WTC11 (cell line): ENCODE data around the gene STON1. TPM values are rescaled to one million over a fixed set of nuclear protein-coding genes. Genes with fewer than 3 reads are reported as not detected.

Source experiments
- ATAC-seq: fragments of 200-7000 bp; cut with Tn5 transposase; 2 replicates; pipeline ENCODE4 v1.10.0; 2021; ENCODE audit warnings: mild to moderate bottlenecking, moderate library complexity
- CTCF ChIA-PET: fragments of 300-600 bp; sonication (Branson Sonifier 250); formaldehyde crosslinking; loops from one replicate; lab custom pipeline; 2021; ENCODE audit warnings: antibody characterized with exemption; lab: Charles Lee
- POLR2A ChIA-PET: fragments of 350-600 bp; sonication (Branson Sonifier 250); formaldehyde crosslinking; loops from one replicate; lab custom pipeline; 2021; ENCODE audit warnings: antibody characterized with exemption; lab: Charles Lee
- DNase-seq: peaks from one replicate; pipeline ENCODE4 v3.0.0; 2021; ENCODE audit warnings: low spot score
- H3K27ac Mint-ChIP-seq: 2 replicates; pipeline ENCODE4 v1.8.0; 2021; ENCODE audit warnings: mixed read lengths
- H3K27me3 Mint-ChIP-seq: 2 replicates; pipeline ENCODE4 v1.8.0; 2021; ENCODE audit warnings: low read depth, mild to moderate bottlenecking, moderate library complexity, mixed read lengths
- H3K36me3 Mint-ChIP-seq: 2 replicates; pipeline ENCODE4 v1.8.0; 2021; ENCODE audit warnings: mixed read lengths
- H3K4me1 Mint-ChIP-seq: 2 replicates; pipeline ENCODE4 v1.8.0; 2022; ENCODE audit warnings: mixed read lengths
- H3K4me3 Mint-ChIP-seq: 2 replicates; pipeline ENCODE4 v1.8.0; 2021; ENCODE audit warnings: mild to moderate bottlenecking, moderate library complexity, mixed read lengths
- H3K9me3 Mint-ChIP-seq: 2 replicates; pipeline ENCODE4 v1.8.0; 2021; ENCODE audit warnings: mixed read lengths
- E2F1 ChIP-seq: sonication (generic); formaldehyde crosslinking; IDR thresholded peaks from 2 replicates; pipeline ENCODE4 v1.8.0; 2022; ENCODE audit warnings: mild to moderate bottlenecking, missing genetic modification reagents
- EMX1 ChIP-seq: fragments of 250-450 bp; sonication (Bioruptor Pico); IDR thresholded peaks from 2 replicates; pipeline ENCODE4 v1.8.0; 2021; ENCODE audit warnings: mild to moderate bottlenecking
- GRHL2 ChIP-seq: fragments of 250-450 bp; sonication (Bioruptor Pico); IDR thresholded peaks from 2 replicates; pipeline ENCODE4 v1.8.0; 2022; ENCODE audit warnings: mild to moderate bottlenecking, moderate library complexity; ENCODE audit not compliant: insufficient replicate concordance, severe bottlenecking
- JUN ChIP-seq: sonication (generic); formaldehyde crosslinking; IDR thresholded peaks from 2 replicates; pipeline ENCODE4 v1.8.0; 2023; ENCODE audit warnings: mild to moderate bottlenecking, missing genetic modification reagents
- MYBL2 ChIP-seq: sonication (generic); formaldehyde crosslinking; IDR thresholded peaks from 2 replicates; pipeline ENCODE4 v1.8.1; 2023; ENCODE audit warnings: mild to moderate bottlenecking, moderate library complexity, missing genetic modification reagents
- NFYB ChIP-seq: sonication (generic); formaldehyde crosslinking; conservative IDR thresholded peaks from 2 replicates; pipeline ENCODE4 v1.8.0; 2022; ENCODE audit warnings: low read depth, missing genetic modification reagents
- RELA ChIP-seq: sonication (generic); formaldehyde crosslinking; IDR thresholded peaks from 2 replicates; pipeline ENCODE4 v1.8.1; 2022; ENCODE audit warnings: missing genetic modification reagents, mild to moderate bottlenecking, borderline replicate concordance
- USF1 ChIP-seq: sonication (generic); formaldehyde crosslinking; IDR thresholded peaks from 2 replicates; pipeline ENCODE4 v1.8.0; 2022; ENCODE audit warnings: mild to moderate bottlenecking, missing genetic modification reagents
- USF2 ChIP-seq: sonication (generic); formaldehyde crosslinking; IDR thresholded peaks from 2 replicates; pipeline ENCODE4 v1.8.1; 2023; ENCODE audit warnings: mild to moderate bottlenecking, missing genetic modification reagents, moderate library complexity
- ZNF232 ChIP-seq: sonication (generic); formaldehyde crosslinking; IDR thresholded peaks from 2 replicates; pipeline ENCODE4 v1.8.0; 2022; ENCODE audit warnings: mild to moderate bottlenecking, missing genetic modification reagents
- ZNF317 ChIP-seq: sonication (generic); formaldehyde crosslinking; IDR thresholded peaks from 2 replicates; pipeline ENCODE4 v1.8.1; 2023; ENCODE audit warnings: low read depth, mild to moderate bottlenecking, moderate library complexity, missing genetic modification reagents, borderline replicate concordance
- ZNF512 ChIP-seq: sonication (generic); formaldehyde crosslinking; IDR thresholded peaks from 2 replicates; pipeline ENCODE4 v1.8.1; 2022; ENCODE audit warnings: missing genetic modification reagents, borderline replicate concordance
- ZNF671 ChIP-seq: fragments of 250-450 bp; sonication (Bioruptor Pico); IDR thresholded peaks from 2 replicates; pipeline ENCODE4 v1.8.0; 2021; ENCODE audit warnings: mild to moderate bottlenecking
- total RNA-seq: library from RNA; stranded (reverse); gene quantifications from 3 replicates; pipeline ENCODE4 v1.2.3, GENCODE V29; 2021

The STON1 gene
- total RNA-seq, 1 experiment from 2014 or later: 11.0 TPM

GRCh38 chr2:48558456-48558855 is 28.5 kb downstream of the STON1 start:
- Mint-ChIP-seq H3K27me3 (no peaks in the 10 kb centered on the region), H3K36me3 (0 out of 2 replicates have a peak, but pooled peaks cover 5% of the 10 kb centered on the region), H3K4me3 (no peak overlapping the region), H3K9me3 (no peaks in the 10 kb centered on the region), H3K4me1 (peaks cover 24% of the 10 kb centered on the region), H3K27ac (no peak overlapping the region)
- POLR2A ChIA-PET: no interaction called here
- ATAC-seq (no peak), DNase-seq (no peak)
- CTCF ChIA-PET: no interaction called here
- TF ChIP-seq RELA (CRISPR knock-in tag): no peak

- ATAC-seq: peak; percentile 91
- TF ChIP-seq USF2 (CRISPR knock-in tag) (peak; percentile 19; the same call in 1 of the 2 replicates), E2F1 (CRISPR knock-in tag) (no peak), ZNF671 (no peak)
- TF ChIP-seq, all 79 proteins: peak for 1
- CTCF ChIA-PET: interaction anchor here (0.5 to 1.5 kb wide), 3 partner anchors 20 to 472 kb away, joined by 3 to 6 read pairs (median 5); no protein-coding TSS in a partner anchor
- peaks cover 24% of the 10 kb centered on the region for H3K4me1 Mint-ChIP-seq
- no peaks in the 10 kb centered on the region for H3K9me3 Mint-ChIP-seq
- peak overlapping the region; percentile 82 for H3K27ac Mint-ChIP-seq
- POLR2A ChIA-PET: interaction anchor here (1.1 kb wide), 1 partner anchor 102 kb away, joined by 6 read pairs; no protein-coding TSS in a partner anchor
- H3K36me3 Mint-ChIP-seq: peaks cover 9% of the 10 kb centered on the region; the same call in 1 of the 2 replicates
- H3K27me3 Mint-ChIP-seq: no peaks in the 10 kb centered on the region; the same call in 1 of the 2 replicates
- peak; percentile 15 for DNase-seq
- H3K4me3 Mint-ChIP-seq: peak overlapping the region; percentile 2; the same call in 1 of the 2 replicates
Measured at GRCh38 chr2:48560546-48561209, 30.7 kb downstream of the STON1 start.

GRCh38 chr2:48562281-48562680 is 32.3 kb downstream of the STON1 start:
- Mint-ChIP-seq H3K9me3 (no peaks in the 10 kb centered on the region), H3K36me3 (peaks cover 9% of the 10 kb centered on the region; the same call in 1 of the 2 replicates), H3K27ac (no peak overlapping the region), H3K4me1 (peaks cover 30% of the 10 kb centered on the region), H3K27me3 (no peaks in the 10 kb centered on the region; the same call in 1 of the 2 replicates), H3K4me3 (no peak overlapping the region)
- TF ChIP-seq RELA (CRISPR knock-in tag): no peak
- TF ChIP-seq USF1 (CRISPR knock-in tag): no peak
- TF ChIP-seq ZNF232: no peak
- no peak for TF ChIP-seq EMX1
- TF ChIP-seq MYBL2 (CRISPR knock-in tag): no peak
- TF ChIP-seq ZNF317 (CRISPR knock-in tag): no peak
- no peak for TF ChIP-seq ZNF512
- no peak for TF ChIP-seq JUN
- TF ChIP-seq NFYB (CRISPR knock-in tag): no peak
- TF ChIP-seq GRHL2 (CRISPR knock-in tag): no peak
- ChIA-PET POLR2A (no interaction called here), CTCF (no interaction called here)
- ATAC-seq (no peak), DNase-seq (no peak)
